Testis (tissue), 2 donors: ENCODE results near the gene PTPRN2.

ENCODE experiments used
- POLR2A ChIP-seq: fragments of 450-650 bp; IDR thresholded peaks from one replicate; pipeline ENCODE4 v1.6.1; 2017; ENCODE audit warnings: antibody characterized with exemption, mild to moderate bottlenecking, moderate library complexity
- TF ChIP-seq, protein P1 (sequence below), 3 experiments: fragments of 450-650 bp in 2 of 3; fragments of 200-600 bp in 1 of 3; sonication (generic) in 1 of 3; IDR thresholded peaks; one replicate each; pipeline ENCODE4 v1.5.1; 2016 to 2019; ENCODE audit warnings: antibody characterized with exemption in 3 of 3, mild to moderate bottlenecking in 2 of 3, moderate library complexity in 1 of 3

DNA sequence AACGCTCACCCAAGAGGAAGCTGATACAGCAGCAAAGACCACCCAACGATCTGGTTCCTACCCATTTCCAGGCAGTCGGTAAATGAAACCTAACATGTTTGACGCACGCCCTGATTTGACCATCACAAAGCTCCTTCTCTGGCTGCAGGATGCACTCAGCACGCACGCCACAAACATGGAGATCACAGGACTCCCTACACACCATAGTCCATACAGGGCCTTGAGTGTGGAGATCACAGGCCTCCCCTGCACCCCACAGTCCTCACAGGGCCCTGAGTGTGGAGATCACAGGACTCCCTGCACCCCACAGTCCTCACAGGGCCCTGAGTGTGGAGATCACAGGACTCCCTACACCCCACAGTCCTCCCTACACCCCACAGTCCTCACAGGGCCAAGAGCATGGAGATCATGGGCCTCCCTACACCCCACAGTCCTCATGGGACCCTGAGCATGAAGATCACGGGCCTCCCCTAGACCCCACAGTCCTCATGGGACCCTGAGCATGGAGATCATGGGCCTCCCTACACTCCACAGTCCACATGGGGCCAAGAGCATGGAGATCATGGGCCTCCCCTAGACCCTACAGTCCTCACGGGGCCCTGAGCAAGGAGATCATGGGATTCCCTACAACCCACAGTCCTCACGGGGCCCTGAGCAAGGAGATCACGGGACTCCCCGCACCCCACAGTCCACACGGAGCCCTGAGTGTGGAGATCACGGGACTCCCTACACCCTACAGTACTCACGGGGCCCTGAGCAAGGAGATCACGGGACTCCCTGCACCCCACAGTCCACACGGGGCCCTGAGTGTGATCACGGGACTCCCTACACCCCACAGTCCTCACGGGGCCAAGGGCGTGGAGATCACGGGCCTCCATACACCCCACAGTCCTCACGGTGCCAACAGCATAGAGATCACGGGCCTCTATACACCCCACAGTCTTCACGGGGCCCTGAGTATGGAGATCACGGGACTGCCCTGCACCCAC, 841.6 kb downstream of the PTPRN2 start:
- TF ChIP-seq, protein P1, sequence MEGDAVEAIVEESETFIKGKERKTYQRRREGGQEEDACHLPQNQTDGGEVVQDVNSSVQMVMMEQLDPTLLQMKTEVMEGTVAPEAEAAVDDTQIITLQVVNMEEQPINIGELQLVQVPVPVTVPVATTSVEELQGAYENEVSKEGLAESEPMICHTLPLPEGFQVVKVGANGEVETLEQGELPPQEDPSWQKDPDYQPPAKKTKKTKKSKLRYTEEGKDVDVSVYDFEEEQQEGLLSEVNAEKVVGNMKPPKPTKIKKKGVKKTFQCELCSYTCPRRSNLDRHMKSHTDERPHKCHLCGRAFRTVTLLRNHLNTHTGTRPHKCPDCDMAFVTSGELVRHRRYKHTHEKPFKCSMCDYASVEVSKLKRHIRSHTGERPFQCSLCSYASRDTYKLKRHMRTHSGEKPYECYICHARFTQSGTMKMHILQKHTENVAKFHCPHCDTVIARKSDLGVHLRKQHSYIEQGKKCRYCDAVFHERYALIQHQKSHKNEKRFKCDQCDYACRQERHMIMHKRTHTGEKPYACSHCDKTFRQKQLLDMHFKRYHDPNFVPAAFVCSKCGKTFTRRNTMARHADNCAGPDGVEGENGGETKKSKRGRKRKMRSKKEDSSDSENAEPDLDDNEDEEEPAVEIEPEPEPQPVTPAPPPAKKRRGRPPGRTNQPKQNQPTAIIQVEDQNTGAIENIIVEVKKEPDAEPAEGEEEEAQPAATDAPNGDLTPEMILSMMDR (IDR thresholded peaks at IDR 0.05), result no peak
- TF ChIP-seq POLR2A, result no peak
